ENCODE measurements around the gene TIMMDC1.

DNA sequence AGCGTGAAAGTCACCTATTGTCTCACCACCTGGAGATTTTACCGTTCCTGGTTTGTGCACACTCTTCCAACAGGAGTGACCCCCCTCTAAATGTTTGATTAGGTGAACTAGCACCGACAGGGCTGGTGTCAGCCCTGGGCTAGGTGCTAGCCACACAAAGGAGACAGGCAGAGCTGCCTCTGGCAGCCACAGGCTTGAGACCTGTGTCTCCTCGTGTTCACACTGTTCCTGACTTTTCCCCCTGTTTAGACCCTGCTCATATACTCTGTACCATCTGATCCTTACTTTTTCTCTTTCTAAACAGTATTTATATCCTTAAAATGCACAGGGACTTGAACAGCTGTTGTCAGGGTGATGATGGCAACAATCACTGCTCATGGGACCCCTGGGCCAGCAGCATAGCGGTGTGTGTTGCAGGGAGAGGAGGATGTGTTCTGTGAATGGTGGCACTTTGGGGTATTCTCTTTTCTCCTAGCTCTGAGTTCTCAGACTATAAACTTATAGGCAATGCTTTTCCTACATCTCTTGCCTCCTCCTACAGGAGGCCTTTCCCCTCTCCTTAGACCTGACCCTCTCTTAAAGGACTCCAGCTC, 55.6 kb downstream of the TIMMDC1 start:
- TF ChIP-seq EZH2 (conservative IDR thresholded peaks at IDR 0.05; ENCODE audit: low read depth, low read length) (no peak), NRL (CRISPR knock-in tag; IDR thresholded peaks at IDR 0.05; ENCODE audit: borderline replicate concordance) (no peak), EP300 (IDR thresholded peaks at IDR 0.05; ENCODE audit: low read depth in 2 of 2, low read length in 2 of 2) (no peak), EP300 (CRISPR knock-in tag; IDR thresholded peaks at IDR 0.05; ENCODE audit: borderline replicate concordance) (no peak), ZNF570 (CRISPR knock-in tag; IDR thresholded peaks at IDR 0.05; ENCODE audit: borderline replicate concordance) (no peak), KDM3A (CRISPR knock-in tag; IDR thresholded peaks at IDR 0.05; ENCODE audit: low read depth) (no peak), ZNF460 (CRISPR knock-in tag; IDR thresholded peaks at IDR 0.05; ENCODE audit: borderline replicate concordance) (no peak), SRF (IDR thresholded peaks at IDR 0.05; ENCODE audit: low read depth, low read length) (no peak), USF2 (IDR thresholded peaks at IDR 0.05; ENCODE audit: low read depth, low read length) (no peak), USF2 (CRISPR knock-in tag; IDR thresholded peaks at IDR 0.05; ENCODE audit: borderline replicate concordance) (no peak), CCAR2 (optimal IDR thresholded peaks at IDR 0.05; ENCODE audit: low read depth, low read length) (no peak), ARHGAP35 (CRISPR knock-in tag; IDR thresholded peaks at IDR 0.05; ENCODE audit: borderline replicate concordance) (no peak)
- TF ChIP-seq, protein P1, sequence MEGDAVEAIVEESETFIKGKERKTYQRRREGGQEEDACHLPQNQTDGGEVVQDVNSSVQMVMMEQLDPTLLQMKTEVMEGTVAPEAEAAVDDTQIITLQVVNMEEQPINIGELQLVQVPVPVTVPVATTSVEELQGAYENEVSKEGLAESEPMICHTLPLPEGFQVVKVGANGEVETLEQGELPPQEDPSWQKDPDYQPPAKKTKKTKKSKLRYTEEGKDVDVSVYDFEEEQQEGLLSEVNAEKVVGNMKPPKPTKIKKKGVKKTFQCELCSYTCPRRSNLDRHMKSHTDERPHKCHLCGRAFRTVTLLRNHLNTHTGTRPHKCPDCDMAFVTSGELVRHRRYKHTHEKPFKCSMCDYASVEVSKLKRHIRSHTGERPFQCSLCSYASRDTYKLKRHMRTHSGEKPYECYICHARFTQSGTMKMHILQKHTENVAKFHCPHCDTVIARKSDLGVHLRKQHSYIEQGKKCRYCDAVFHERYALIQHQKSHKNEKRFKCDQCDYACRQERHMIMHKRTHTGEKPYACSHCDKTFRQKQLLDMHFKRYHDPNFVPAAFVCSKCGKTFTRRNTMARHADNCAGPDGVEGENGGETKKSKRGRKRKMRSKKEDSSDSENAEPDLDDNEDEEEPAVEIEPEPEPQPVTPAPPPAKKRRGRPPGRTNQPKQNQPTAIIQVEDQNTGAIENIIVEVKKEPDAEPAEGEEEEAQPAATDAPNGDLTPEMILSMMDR (CRISPR knock-in tag; IDR thresholded peaks at IDR 0.05) = no peak
- TF ChIP-seq, protein P2, sequence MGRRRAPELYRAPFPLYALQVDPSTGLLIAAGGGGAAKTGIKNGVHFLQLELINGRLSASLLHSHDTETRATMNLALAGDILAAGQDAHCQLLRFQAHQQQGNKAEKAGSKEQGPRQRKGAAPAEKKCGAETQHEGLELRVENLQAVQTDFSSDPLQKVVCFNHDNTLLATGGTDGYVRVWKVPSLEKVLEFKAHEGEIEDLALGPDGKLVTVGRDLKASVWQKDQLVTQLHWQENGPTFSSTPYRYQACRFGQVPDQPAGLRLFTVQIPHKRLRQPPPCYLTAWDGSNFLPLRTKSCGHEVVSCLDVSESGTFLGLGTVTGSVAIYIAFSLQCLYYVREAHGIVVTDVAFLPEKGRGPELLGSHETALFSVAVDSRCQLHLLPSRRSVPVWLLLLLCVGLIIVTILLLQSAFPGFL (CRISPR knock-in tag; IDR thresholded peaks at IDR 0.05) = no peak
- TF ChIP-seq, protein P3, sequence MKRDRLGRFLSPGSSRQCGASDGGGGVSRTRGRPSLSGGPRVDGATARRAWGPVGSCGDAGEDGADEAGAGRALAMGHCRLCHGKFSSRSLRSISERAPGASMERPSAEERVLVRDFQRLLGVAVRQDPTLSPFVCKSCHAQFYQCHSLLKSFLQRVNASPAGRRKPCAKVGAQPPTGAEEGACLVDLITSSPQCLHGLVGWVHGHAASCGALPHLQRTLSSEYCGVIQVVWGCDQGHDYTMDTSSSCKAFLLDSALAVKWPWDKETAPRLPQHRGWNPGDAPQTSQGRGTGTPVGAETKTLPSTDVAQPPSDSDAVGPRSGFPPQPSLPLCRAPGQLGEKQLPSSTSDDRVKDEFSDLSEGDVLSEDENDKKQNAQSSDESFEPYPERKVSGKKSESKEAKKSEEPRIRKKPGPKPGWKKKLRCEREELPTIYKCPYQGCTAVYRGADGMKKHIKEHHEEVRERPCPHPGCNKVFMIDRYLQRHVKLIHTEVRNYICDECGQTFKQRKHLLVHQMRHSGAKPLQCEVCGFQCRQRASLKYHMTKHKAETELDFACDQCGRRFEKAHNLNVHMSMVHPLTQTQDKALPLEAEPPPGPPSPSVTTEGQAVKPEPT (CRISPR knock-in tag; IDR thresholded peaks at IDR 0.05; ENCODE audit: low read depth) = no peak
- TF ChIP-seq, protein P4, sequence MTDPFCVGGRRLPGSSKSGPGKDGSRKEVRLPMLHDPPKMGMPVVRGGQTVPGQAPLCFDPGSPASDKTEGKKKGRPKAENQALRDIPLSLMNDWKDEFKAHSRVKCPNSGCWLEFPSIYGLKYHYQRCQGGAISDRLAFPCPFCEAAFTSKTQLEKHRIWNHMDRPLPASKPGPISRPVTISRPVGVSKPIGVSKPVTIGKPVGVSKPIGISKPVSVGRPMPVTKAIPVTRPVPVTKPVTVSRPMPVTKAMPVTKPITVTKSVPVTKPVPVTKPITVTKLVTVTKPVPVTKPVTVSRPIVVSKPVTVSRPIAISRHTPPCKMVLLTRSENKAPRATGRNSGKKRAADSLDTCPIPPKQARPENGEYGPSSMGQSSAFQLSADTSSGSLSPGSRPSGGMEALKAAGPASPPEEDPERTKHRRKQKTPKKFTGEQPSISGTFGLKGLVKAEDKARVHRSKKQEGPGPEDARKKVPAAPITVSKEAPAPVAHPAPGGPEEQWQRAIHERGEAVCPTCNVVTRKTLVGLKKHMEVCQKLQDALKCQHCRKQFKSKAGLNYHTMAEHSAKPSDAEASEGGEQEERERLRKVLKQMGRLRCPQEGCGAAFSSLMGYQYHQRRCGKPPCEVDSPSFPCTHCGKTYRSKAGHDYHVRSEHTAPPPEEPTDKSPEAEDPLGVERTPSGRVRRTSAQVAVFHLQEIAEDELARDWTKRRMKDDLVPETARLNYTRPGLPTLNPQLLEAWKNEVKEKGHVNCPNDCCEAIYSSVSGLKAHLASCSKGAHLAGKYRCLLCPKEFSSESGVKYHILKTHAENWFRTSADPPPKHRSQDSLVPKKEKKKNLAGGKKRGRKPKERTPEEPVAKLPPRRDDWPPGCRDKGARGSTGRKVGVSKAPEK (CRISPR knock-in tag; IDR thresholded peaks at IDR 0.05; ENCODE audit: borderline replicate concordance) = no peak

Measured in HepG2 (cell line).